GM19043 (cell line): ENCODE data around the gene ZBTB33.
A peak's percentile ranks its signal among the peaks of the same experiment; 100 is the strongest.

Source experiments
- ATAC-seq: cut with Tn5 transposase; IDR thresholded peaks from one replicate; pipeline ENCODE4 v1.9.1; 2021; ENCODE audit warnings: low read depth; ENCODE audit not compliant: unreplicated experiment

The ZBTB33 gene

DNA sequence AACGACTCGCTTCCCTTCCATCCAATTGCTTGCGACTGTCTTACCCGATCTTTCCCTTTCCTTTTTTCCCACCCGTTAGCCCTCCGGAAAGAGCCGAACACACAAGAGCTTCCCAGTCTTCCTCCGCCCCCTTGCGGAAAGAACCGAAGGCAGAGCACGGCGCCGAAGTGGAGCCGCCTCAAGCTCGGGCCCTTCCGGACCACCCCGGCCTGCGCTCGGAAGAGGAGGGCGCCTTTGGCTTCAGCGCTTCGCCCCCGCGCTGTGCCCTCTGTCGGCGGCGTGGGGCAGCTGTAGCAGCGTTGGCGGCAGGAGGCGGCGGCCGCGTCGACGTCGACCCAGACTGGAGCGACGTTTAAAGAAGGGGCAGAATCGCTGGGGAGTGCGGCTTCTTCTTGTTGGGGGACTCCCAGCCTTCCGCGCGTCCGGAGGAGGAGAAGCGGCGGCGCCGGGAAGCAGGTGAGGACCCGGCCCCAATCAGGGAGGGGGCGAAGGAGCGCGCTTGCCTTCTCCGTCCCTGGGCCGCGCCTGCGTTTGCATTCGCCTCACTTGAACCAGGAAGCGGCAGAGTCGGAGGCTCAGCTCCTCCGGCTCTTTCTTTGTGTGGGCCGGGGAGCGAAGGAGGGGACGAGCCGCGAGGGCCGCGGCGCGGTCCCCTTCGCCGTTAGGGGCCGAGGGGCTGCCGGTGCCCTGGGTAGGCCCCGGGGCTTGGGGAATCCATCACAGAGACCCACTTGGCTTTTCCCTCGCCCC lies at the start of gene ZBTB33:
Gene ZBTB33, plus strand, starts transcription at position 291 of the 750 bp plus-strand sequence. CDS start 2,604 bp downstream, outside the sequence.
- peak; percentile 94 for ATAC-seq

- no peak for ATAC-seq
Measured at GRCh38 chrX:120200851-120201250, 49.8 kb upstream of the ZBTB33 start.

- ATAC-seq, result no peak
Measured at GRCh38 chrX:120205816-120206753, 44.5 kb upstream of the ZBTB33 start.

DNA sequence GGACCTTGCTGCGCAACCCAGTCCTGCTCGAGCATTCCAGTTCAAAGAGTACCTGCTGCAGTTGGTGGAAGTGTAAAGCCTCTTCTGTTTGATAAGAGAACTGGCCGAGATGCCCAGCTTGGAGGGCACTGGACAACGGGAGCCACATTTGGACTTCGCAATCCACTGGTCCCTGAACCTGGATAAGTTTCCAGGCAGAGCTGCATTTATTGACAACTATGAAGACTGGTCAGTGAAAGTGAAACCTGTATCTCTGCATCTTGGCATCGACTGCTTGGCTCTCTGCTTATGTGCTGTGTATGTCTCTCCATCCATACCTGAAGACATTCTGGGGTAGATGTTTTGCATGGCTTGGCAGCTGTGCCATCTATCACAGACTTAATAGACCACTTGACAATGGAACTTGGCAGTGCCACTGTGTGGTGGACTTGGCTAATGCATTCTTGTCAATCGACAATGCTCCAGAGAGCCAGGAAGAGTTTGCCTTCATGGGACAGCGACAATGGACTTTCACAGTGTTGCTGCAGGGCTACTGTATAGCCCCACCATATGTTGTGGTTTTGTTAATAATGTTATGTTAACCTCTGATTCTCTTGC lies 43.5 kb upstream of the ZBTB33 start:
- no peak for ATAC-seq

DNA sequence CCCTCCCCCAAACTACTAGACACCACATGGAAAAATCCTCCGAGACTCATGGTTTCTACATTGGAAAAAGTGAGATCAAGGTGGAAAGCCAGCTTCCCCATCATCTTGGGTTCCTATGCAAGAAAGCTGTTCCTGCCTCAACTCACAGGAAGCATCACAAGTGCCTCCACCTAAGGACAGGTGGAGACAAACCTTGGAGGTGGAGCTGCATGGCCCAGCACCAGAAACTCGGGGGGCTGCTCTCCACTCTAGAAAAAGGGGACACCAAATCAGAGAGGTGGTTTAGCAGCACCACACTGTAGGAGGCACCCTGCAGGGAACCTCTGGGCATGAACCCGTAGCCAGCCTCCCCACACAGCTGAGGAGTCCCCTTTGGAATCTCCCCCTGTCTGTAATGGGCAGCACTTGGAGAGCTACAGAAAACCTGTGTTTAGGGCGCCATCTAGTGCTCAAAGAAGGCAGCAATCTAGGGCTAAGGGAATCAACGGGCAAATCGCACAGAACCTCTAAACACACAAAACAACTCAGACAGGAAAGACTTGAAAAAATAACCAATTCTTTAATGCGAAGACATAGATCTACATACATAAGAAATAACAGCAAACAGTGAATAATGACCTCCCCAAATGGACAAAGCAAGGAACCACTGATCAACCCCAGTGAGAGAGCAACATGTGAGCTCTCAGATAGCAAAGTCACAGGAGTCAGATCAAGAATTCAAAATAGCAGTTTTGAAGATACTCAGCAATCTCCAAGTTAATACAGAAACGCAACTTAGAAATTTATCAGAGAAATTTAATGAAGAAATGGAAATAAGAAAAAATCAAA lies 37.0 kb upstream of the ZBTB33 start:
- no peak for ATAC-seq

- ATAC-seq, result no peak
Measured at GRCh38 chrX:120223374-120223773, 27.2 kb upstream of the ZBTB33 start.

DNA sequence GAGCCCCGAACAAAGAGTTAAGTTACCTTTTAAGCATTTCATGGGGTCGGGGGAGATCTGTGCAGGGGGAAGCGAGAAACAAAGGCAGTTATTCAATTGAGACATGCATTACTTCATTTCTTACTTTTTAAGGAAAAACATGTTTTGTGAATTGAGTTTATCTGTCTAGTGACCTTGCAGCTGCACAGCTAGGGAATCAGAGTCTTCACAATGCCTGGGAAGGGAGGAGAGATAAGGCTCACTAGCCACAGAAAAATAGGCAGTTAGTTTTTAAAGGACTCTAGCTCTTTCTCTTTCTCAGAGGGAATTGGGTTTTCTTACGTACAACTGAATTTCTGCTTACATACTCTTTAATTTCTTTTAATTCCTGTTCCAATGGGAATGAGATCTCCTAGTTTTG lies 26.2 kb upstream of the ZBTB33 start:
- ATAC-seq, result no peak

DNA sequence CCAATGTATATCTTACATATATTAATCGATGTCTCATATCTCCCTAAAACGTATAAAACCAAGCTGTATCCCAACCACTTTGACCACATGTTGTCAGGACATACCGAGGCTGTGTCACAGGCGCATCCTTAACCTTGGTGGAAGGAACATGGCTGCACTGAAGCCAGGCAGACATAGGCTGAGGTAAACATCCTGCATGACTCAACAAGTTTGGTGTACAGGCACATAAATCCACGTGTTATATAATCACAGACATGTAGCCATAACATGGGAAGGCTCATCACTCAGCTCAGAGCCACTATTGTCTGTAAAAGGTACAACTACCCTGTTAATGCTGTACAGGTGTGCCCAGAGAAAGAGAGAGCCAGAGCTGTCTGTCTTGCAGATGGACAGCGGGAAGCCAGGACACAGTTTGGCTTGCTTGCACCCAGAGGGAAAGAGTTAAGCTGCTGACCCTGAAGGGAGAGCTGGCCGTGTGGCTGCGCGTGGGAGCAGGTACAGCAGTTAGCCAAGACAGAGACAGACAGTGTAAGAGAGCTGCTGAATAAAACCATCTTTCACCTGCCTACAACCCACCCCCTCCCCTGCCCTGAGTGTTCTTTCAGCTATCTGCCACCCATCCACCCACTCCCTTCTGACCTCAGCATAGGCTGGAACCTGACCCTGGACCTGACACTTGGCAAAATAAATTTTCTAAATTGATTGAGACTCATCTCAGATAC lies 22.3 kb upstream of the ZBTB33 start:
- ATAC-seq, result no peak

GRCh38 chrX:120235284-120235683 lies 15.3 kb upstream of the ZBTB33 start:
- no peak for ATAC-seq

DNA sequence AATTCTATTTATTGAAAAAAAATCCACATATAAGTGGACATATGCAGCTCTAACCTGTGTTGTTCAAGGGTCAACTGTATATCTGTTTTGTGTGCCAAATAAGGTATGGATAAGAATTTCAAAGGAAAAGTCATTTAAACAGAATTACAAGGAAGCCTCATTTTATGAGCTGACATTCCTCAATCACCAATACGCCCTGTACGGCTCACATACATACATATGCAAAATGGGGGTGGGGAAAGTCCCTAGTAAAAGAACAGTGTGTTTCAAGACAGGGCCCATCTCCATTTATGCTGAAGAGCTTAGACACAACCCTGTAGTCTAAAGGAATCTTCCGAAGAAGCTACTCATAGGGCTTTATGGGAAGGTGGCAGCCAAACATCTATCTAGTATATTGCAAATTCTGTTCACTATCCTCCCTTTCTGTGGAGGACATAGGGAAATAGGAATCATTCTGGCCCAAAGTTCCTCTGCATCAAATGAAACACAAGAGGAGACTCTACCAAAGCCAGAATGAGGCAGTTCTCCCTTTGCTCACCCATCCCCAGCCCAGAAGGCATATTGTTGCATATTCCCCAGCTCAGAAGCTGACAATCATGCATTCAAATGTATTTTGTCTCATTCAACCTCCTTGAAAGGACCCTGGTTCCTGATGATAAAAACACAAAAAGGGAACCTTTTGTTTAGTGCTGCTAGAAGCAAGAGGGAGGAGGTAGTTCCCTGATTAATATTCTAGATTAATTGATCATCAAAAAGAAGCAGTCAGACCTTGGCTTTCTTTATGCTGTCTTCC lies 13.7 kb upstream of the ZBTB33 start:
- no peak for ATAC-seq

DNA sequence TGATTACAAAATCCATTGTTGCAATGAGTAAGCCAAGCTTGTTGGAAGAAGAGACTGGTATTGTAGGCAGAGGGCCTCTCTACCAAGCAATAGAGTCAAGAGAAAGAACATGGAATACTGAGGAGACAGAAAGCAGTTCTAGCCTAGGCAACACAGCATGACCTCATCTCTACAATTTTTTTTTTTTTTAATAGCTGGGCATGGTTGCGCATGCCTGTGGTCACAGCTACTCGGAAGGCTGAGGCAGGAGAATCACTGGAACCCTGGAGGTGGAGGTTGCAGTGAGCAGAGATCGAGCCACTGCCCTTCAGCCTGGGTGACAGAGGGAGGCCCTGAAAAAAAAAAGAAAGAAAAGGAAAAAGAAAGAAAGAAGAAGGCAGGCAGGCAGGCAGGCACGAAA lies 11.7 kb upstream of the ZBTB33 start:
- ATAC-seq, result no peak

GRCh38 chrX:120242813-120243212 lies 7.8 kb upstream of the ZBTB33 start:
- no peak for ATAC-seq

- ATAC-seq, result peak; percentile 5
Measured at GRCh38 chrX:120244395-120244734, 6.2 kb upstream of the ZBTB33 start.

DNA sequence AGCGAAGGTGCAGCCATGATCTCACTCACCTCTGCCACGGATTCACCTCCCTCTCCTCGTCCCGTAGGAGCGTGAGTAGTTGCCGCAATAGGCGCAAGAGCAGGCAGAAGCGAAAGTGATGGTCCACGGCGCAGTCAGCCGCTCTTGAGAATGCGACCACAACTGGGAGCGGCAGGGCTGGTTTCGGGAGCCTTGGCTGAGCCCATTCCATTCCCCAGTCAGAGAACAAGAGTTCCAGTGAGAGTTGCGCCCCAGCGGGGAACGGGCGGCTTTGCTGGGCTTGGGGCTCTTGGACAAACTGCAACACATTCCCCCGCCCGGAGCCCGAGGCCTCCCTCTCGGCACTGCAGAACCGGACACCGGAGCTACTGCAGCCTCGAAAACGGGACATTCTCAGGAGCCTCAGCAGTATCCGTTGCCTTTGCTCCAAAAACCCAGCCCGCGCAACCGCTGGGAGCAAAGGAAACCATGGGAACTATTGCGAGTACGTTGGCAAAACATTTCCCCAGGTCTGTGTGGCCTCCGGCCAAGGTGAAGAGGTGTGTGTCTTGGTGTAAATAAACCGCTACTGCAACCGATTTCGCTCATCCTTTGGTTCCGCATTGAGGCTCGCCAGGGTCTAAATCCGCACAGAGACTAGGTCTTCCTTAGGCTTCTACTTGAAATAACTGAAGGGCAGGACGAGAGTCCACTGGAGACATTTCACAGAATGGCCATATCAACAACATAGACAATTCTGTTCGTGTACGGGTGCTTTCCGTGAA lies 5.7 kb upstream of the ZBTB33 start:
- peak; percentile 73 for ATAC-seq

GRCh38 chrX:120251471-120252011 lies 929 bp downstream of the ZBTB33 start:
- no peak for ATAC-seq

DNA sequence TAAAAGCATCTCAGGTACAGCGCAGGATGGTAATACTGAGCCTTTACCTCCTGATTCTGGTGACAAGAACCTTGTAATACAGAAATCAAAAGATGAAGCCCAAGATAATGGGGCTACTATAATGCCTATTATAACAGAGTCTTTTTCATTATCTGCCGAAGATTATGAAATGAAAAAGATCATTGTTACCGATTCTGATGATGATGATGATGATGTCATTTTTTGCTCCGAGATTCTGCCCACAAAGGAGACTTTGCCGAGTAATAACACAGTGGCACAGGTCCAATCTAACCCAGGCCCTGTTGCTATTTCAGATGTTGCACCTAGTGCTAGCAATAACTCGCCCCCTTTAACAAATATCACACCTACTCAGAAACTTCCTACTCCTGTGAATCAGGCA lies 3.2 kb downstream of the ZBTB33 start:
- ATAC-seq, result no peak

GRCh38 chrX:120260369-120260768 lies 9.8 kb downstream of the ZBTB33 start:
- no peak for ATAC-seq
